ENCODE measurements around the gene CRYBG2. TPM values are rescaled to one million over a fixed set of nuclear protein-coding genes. Genes with fewer than 3 reads are reported as not detected.

CRYBG2 gene
- total RNA-seq, 1 donor, result not detected

DNA sequence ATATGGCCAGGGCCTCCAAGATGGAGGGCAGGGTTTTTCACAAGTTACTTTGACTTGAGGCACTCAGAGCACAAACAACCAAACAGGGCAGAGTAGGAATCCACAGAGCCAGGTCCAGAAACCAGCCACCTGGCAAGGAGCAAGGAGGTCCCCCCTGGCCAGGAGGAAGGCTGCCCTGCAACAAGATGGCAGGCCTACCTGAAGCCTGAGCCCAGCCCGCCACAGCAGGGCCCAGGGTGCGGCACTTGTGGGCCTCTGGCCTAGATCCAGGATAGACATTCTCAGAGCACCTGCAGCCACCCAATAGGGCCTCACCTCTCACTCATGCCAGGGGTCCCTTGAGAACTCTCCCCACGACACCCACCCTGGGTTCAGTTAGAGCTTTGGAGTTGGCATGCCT, 62.5 kb downstream of the CRYBG2 start:
- DNase-seq (ENCODE audit: low read depth), result no peak
- no peak overlapping the region for H3K4me3 ChIP-seq (ENCODE audit: low read depth, low read length)
- TF ChIP-seq, protein P1, sequence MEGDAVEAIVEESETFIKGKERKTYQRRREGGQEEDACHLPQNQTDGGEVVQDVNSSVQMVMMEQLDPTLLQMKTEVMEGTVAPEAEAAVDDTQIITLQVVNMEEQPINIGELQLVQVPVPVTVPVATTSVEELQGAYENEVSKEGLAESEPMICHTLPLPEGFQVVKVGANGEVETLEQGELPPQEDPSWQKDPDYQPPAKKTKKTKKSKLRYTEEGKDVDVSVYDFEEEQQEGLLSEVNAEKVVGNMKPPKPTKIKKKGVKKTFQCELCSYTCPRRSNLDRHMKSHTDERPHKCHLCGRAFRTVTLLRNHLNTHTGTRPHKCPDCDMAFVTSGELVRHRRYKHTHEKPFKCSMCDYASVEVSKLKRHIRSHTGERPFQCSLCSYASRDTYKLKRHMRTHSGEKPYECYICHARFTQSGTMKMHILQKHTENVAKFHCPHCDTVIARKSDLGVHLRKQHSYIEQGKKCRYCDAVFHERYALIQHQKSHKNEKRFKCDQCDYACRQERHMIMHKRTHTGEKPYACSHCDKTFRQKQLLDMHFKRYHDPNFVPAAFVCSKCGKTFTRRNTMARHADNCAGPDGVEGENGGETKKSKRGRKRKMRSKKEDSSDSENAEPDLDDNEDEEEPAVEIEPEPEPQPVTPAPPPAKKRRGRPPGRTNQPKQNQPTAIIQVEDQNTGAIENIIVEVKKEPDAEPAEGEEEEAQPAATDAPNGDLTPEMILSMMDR (IDR thresholded peaks at IDR 0.05; ENCODE audit: insufficient read depth, low read depth, low read length), result no peak

DNA sequence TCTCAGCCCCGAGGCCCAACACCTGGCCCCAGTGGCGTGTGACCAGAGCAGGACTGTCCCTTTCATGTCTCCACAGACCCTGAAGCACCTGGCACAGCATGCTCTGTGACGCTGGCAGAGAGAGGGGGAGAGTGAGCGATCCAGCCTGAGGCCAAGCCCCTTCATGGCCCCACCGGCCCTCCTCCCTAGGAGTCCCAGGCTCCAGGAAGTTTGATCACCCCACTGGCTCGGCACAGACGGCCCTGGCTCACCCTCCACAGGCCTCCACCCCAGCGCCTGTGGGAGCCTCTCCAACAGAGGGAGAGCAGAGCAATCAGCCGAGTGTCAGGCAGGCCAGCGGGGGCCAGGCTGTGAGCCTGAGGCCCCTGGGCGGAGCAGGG, 63.1 kb downstream of the CRYBG2 start:
- TF ChIP-seq, protein P1 (IDR thresholded peaks at IDR 0.05; ENCODE audit: insufficient read depth, low read depth, low read length), result no peak
- H3K4me3 ChIP-seq (ENCODE audit: low read depth, low read length), result no peak overlapping the region

DNA sequence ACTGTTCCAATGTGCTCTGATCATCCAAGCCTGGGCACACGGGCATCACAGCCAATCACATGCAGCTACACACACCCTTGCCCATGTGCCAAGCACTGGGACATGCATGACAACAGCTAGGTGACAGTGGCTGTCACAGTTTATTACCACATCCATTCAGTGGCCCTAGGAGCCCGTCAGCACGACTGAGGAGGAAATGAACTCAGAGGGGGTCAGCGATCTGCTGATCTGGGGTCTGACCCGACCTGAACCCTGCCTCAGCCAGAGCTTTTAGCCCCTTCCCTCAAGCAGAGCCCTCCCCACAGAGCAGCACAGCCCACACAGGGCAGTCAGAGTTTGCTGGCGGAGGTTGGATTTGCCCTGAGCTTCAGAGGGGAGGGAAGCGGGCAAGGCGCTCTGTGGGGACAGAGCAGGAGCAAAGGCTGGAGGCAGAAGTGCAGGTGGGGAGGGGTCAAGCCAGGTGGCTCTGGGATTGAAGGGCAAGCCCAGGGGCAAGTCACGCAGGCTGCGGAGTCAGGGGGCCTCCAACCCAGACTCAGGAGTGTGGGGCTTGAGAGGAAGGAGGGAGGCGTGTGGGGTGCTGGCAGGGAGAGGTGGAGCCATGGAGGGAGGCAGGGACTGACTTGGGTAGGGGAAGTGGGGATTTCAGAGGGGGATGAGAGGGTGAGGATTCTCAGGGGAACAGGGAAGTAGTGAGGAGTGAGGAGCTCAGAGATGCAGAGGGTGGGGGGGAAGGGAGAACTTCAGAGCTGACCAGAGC, 63.6 kb downstream of the CRYBG2 start:
- TF ChIP-seq, protein P1 (IDR thresholded peaks at IDR 0.05; ENCODE audit: insufficient read depth, low read depth, low read length), result no peak
- no peak overlapping the region for H3K4me3 ChIP-seq (ENCODE audit: low read depth, low read length)
- DNase-seq (ENCODE audit: low read depth), result no peak

More for the DNA sequence above, 63.1 kb downstream of the CRYBG2 start:
- no peak for DNase-seq (ENCODE audit: low read depth)

DNA sequence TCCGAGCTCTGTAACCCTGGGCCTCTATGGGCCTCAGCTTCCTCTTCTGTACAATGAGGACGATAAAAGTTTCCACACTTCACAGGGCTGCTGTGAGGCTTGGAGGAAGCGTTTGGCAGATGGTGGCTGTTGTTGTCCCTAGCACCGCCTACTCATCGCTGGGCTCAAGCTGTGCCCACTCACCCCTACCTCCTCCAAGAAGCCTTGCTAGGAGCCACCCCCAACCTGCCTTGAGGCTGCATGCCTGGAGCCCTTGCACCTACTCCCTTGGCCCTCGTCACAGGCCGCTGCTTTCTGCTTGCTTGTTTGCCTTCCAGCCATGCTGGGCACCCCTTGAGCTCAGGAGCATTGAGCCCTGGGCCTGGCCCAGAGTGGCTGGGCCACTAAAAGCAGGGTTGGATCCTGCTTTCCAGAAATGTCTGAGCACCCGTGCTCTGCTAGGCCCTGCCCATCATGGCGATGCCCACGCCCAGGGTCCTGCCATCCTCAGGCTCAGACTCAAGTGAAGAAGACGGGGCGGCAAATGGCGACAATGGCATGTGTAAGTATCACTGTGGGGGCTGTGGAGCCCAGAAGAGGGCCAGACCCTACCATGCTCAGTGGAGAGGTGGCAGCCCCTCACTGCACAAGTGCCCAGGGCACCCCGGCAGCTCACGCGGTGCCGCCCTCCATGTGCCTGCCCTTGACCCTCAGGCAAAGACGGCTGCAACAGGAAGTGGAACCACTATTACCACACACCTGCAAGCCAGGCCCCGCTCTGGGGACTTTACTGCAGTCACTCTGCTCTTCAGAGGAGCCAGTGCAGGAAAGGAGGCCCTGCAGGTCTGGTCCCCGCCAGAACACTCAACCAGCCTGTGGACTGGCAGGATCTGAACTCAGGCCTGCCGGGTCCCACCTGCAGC, 64.5 kb downstream of the CRYBG2 start:
- DNase-seq (ENCODE audit: low read depth), result no peak
- no peak overlapping the region for H3K4me3 ChIP-seq (ENCODE audit: low read depth, low read length)
- TF ChIP-seq, protein P1 (IDR thresholded peaks at IDR 0.05; ENCODE audit: insufficient read depth, low read depth, low read length), result no peak

DNA sequence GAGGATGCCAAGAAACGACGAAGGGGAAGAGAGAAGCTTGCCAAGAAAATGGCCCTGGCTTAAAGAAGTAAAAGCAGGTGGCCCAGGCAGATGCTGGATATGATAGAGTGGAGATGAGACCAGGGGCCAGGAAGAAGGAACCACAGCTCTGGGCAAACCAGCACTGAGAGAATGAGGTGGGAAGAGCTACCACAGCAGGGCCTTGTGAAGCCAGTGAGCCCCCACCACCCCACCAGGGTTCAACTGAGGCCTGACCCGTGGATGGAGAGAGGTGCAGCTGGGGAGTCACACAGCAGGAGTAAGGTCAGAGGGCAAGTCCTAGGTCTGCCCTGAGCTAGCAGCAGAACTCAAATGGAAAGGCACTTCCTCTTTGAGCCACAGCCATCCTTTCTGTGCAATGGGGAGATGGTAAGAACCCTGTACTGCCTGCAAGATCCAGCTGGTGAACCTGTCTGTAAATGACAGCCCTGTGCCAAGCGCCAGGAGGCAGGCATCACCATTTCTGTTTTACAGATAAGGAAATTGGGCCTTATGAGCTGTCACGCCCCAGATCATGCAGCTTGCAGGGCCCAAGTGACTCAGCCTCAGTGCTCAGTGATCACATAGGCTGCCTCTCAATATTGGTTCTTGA, 65.5 kb downstream of the CRYBG2 start:
- TF ChIP-seq, protein P1 (IDR thresholded peaks at IDR 0.05; ENCODE audit: insufficient read depth, low read depth, low read length), result no peak
- no peak for DNase-seq (ENCODE audit: low read depth)

DNA sequence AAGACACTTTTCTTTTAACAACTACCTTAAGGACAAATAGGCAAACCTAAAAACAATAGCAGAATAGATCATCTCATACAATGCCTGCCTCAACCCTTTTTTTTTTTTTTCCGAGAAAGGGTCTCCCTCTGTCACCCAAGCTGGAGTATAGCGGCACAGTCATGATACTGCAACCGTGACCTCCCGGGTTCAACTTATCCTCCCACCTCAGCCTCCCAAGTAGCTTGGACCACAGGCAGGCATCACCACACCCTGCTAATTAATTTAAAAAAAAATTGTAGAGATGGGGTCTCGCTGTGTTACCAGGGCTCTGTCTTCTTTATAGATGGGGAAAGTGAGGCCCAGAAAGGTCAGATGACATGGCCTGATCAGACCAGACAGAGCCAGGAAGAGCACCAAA, 66.1 kb downstream of the CRYBG2 start:
- DNase-seq (ENCODE audit: low read depth), result no peak
- no peak overlapping the region for H3K4me3 ChIP-seq (ENCODE audit: low read depth, low read length)
- TF ChIP-seq, protein P1 (IDR thresholded peaks at IDR 0.05; ENCODE audit: insufficient read depth, low read depth, low read length), result no peak

More for the DNA sequence above, 65.5 kb downstream of the CRYBG2 start:
- H3K4me3 ChIP-seq (ENCODE audit: low read depth, low read length), result no peak overlapping the region
